Karpas-422 (cell line): ENCODE results near the gene NPAS3. TPM values are rescaled to one million over a fixed set of nuclear protein-coding genes. Genes with fewer than 3 reads are reported as not detected.

Experiments used
- DNase-seq: peaks from one replicate; pipeline ENCODE4 v3.0.0-alpha.2; 2015
- H2AFZ ChIP-seq: fragments of 200-600 bp; sonication (generic); 2 replicates; pipeline ENCODE4 v1.6.1; 2014; ENCODE audit warnings: antibody characterized with exemption, low read length, mixed read lengths
- H3K27ac ChIP-seq: fragments of 200-600 bp; sonication (generic); 2 replicates; pipeline ENCODE4 v1.5.1; 2014; ENCODE audit warnings: mild to moderate bottlenecking, low read length, moderate library complexity
- H3K27me3 ChIP-seq: fragments of 200-600 bp; sonication (generic); 2 replicates; pipeline ENCODE4 v1.6.1; 2014; ENCODE audit warnings: low read length, mixed read lengths
- H3K36me3 ChIP-seq: fragments of 200-600 bp; sonication (generic); 2 replicates; pipeline ENCODE4 v1.6.1; 2014; ENCODE audit warnings: low read length, mixed read lengths; ENCODE audit not compliant: insufficient read depth
- H3K4me1 ChIP-seq: fragments of 200-600 bp; sonication (generic); 2 replicates; pipeline ENCODE4 v1.6.1; 2014; ENCODE audit warnings: mild to moderate bottlenecking, low read length, mixed read lengths
- H3K4me2 ChIP-seq: fragments of 200-600 bp; sonication (generic); 2 replicates; pipeline ENCODE4 v1.6.1; 2014; ENCODE audit warnings: low read length, low read depth, mild to moderate bottlenecking; ENCODE audit not compliant: poor library complexity, severe bottlenecking
- H3K4me3 ChIP-seq: fragments of 200-600 bp; sonication (generic); 2 replicates; pipeline ENCODE4 v1.5.1; 2014; ENCODE audit warnings: mild to moderate bottlenecking, antibody characterized with exemption, low read length, mixed read lengths
- H3K79me2 ChIP-seq: fragments of 200-600 bp; sonication (generic); 2 replicates; pipeline ENCODE4 v1.6.1; 2014; ENCODE audit warnings: mild to moderate bottlenecking, low read length, mixed read lengths
- H3K9ac ChIP-seq: fragments of 200-600 bp; sonication (generic); 2 replicates; pipeline ENCODE4 v1.6.0; 2014; ENCODE audit warnings: low read length
- H3K9me2 ChIP-seq: fragments of 200-600 bp; sonication (generic), shearing (Covaris generic); replicated peaks from 2 replicates; pipeline ENCODE4 v1.6.0; 2014; ENCODE audit warnings: mild to moderate bottlenecking, low read length, moderate library complexity; ENCODE audit not compliant: insufficient read depth
- H3K9me3 ChIP-seq: fragments of 300-700, 200-600 bp; sonication (generic); 2 replicates; pipeline ENCODE4 v1.6.1; 2014; ENCODE audit warnings: low read length, mixed read lengths
- H4K20me1 ChIP-seq: fragments of 200-600 bp; sonication (generic); 2 replicates; pipeline ENCODE4 v1.6.1; 2014; ENCODE audit warnings: mild to moderate bottlenecking, antibody characterized with exemption, low read length, low read depth; ENCODE audit not compliant: insufficient read depth
- total RNA-seq: library from RNA; depleted of rRNA; stranded (reverse); fragments of >200 nt; shearing (Covaris generic); gene quantifications from 2 replicates; pipeline ENCODE4 v1.2.3, GENCODE V29; 2014; ENCODE audit warnings: low replicate concordance

NPAS3 gene
- total RNA-seq, 1 experiment from 2014 or later = 1.6 TPM

DNA sequence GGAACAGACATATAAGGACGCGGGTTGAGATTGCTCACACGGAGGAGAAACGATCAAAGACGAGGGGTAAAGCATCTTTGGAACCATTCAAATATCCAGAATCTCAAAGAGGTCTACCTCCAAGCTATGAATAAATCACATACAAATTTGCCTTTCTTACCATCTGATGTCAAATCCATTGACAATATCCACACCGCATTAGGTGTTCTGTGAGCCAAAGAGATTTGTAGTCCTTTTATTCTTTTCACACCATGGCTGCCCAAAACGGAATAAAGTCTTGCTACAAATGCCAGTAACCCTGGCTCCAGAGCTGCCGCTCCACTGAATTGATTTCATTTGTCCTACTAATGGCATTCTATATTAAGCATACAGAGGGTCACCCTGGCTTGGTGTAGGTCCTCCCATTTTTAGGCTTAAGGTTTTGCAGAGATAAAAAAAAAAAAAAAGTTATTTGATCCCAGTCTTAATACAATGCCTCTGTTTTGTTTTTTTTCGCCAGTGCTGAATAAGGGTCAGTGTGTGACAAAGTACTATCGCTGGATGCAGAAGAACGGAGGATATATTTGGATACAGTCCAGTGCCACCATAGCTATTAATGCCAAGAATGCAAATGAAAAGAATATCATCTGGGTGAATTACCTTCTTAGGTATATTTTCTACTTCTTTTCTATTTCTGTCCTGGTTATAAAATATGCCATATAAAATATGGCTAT is 854.9 kb downstream of the NPAS3 start:
- Histone ChIP-seq H3K27ac (peak overlapping the region; percentile 96), H3K4me3 (peak overlapping the region; percentile 47), H3K9me2 (no peaks in the 10 kb centered on the region), H4K20me1 (no peaks in the 10 kb centered on the region), H3K27me3 (no peaks in the 10 kb centered on the region), H3K9me3 (no peaks in the 10 kb centered on the region), H2AFZ (peak overlapping the region; percentile 92), H3K9ac (peak overlapping the region; percentile 66), H3K4me2 (peak overlapping the region; percentile 66), H3K36me3 (no peaks in the 10 kb centered on the region), H3K79me2 (no peaks in the 10 kb centered on the region), H3K4me1 (peaks cover 61% of the 10 kb centered on the region)
- DNase-seq = peak; percentile 52

- Histone ChIP-seq H2AFZ (peak overlapping the region; percentile 22; the same call in 1 of the 2 replicates), H3K27me3 (no peaks in the 10 kb centered on the region), H3K36me3 (no peaks in the 10 kb centered on the region), H3K4me3 (no peak overlapping the region), H3K9me3 (no peaks in the 10 kb centered on the region), H3K9me2 (no peaks in the 10 kb centered on the region), H3K79me2 (no peaks in the 10 kb centered on the region), H3K4me2 (no peak overlapping the region), H4K20me1 (no peaks in the 10 kb centered on the region), H3K4me1 (peaks cover 52% of the 10 kb centered on the region), H3K27ac (no peak overlapping the region), H3K9ac (no peak overlapping the region)
- no peak for DNase-seq
Observed at GRCh38 chr14:33794791-33795305, 856.2 kb downstream of the NPAS3 start.

- H3K4me2 ChIP-seq = no peak overlapping the region
- H3K27me3 ChIP-seq = no peaks in the 10 kb centered on the region
- no peak overlapping the region for H3K4me3 ChIP-seq
- no peak overlapping the region for H3K9ac ChIP-seq
- no peak overlapping the region for H3K27ac ChIP-seq
- H3K36me3 ChIP-seq = no peaks in the 10 kb centered on the region
- H4K20me1 ChIP-seq = no peaks in the 10 kb centered on the region
- H3K4me1 ChIP-seq = peaks cover 37% of the 10 kb centered on the region
- DNase-seq = no peak
- no peaks in the 10 kb centered on the region for H3K9me3 ChIP-seq
- H2AFZ ChIP-seq = peak overlapping the region; percentile 17; the same call in 1 of the 2 replicates
- H3K79me2 ChIP-seq = no peaks in the 10 kb centered on the region
- H3K9me2 ChIP-seq = no peaks in the 10 kb centered on the region
Observed at GRCh38 chr14:33796356-33796755, 857.7 kb downstream of the NPAS3 start.

- no peaks in the 10 kb centered on the region for H3K36me3 ChIP-seq
- no peaks in the 10 kb centered on the region for H3K9me2 ChIP-seq
- H3K4me1 ChIP-seq = peaks cover 5% of the 10 kb centered on the region
- no peak overlapping the region for H3K27ac ChIP-seq
- H4K20me1 ChIP-seq = no peaks in the 10 kb centered on the region
- no peaks in the 10 kb centered on the region for H3K27me3 ChIP-seq
- H3K9ac ChIP-seq = no peak overlapping the region
- no peak overlapping the region for H2AFZ ChIP-seq
- DNase-seq = no peak
- no peaks in the 10 kb centered on the region for H3K9me3 ChIP-seq
- H3K4me2 ChIP-seq = no peak overlapping the region
- no peaks in the 10 kb centered on the region for H3K79me2 ChIP-seq
- H3K4me3 ChIP-seq = no peak overlapping the region
Observed at GRCh38 chr14:33799705-33800570, 861.3 kb downstream of the NPAS3 start.

DNA sequence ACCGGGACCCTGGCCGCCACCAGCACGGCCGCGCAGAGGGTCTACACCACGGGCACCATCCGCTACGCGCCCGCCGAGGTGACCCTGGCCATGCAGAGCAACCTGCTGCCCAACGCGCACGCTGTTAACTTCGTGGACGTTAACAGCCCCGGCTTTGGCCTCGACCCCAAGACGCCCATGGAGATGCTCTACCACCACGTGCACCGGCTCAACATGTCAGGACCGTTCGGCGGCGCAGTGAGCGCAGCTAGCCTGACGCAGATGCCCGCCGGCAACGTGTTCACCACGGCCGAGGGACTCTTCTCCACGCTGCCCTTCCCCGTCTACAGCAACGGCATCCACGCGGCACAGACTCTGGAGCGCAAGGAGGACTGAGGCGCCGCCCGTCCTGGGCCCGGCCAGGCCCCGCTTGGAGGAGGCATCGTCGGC is 862.1 kb downstream of the NPAS3 start:
- Histone ChIP-seq H3K36me3 (no peaks in the 10 kb centered on the region), H3K9me2 (no peaks in the 10 kb centered on the region), H3K9ac (no peak overlapping the region), H3K27ac (no peak overlapping the region), H3K4me1 (peaks cover 3% of the 10 kb centered on the region), H3K4me2 (no peak overlapping the region), H4K20me1 (no peaks in the 10 kb centered on the region), H3K27me3 (no peaks in the 10 kb centered on the region), H3K4me3 (no peak overlapping the region), H3K79me2 (no peaks in the 10 kb centered on the region), H3K9me3 (no peaks in the 10 kb centered on the region), H2AFZ (no peak overlapping the region)
- DNase-seq = no peak

DNA sequence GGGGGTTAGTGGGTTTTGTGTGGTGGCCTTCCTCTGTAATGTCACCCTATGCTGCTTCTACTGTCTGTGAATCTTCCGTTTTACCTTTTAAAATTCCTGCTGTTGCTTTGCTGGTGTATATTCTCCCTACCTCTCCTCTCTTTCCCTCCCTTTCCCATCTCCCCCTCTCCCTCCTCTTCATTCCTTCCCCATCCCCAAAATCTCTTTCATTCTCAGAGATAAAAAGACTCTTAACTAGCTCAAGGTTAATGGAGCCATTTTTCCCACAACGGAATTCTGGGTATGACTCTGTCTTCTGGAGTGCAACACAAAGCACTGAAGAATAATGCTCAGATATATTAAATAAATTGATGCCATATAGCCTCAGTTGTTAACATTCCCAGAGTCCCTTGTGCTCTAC is 864.1 kb downstream of the NPAS3 start:
- Histone ChIP-seq H3K4me3 (no peak overlapping the region), H3K36me3 (no peaks in the 10 kb centered on the region), H3K4me2 (no peak overlapping the region), H3K27ac (no peak overlapping the region), H3K4me1 (peaks cover 3% of the 10 kb centered on the region), H3K9me3 (no peaks in the 10 kb centered on the region), H3K79me2 (no peaks in the 10 kb centered on the region), H3K9ac (no peak overlapping the region), H3K27me3 (no peaks in the 10 kb centered on the region), H2AFZ (no peak overlapping the region), H4K20me1 (no peaks in the 10 kb centered on the region), H3K9me2 (no peaks in the 10 kb centered on the region)
- DNase-seq = no peak

- Histone ChIP-seq H3K27me3 (no peaks in the 10 kb centered on the region), H3K4me3 (no peak overlapping the region), H3K4me1 (peaks cover 13% of the 10 kb centered on the region), H4K20me1 (no peaks in the 10 kb centered on the region), H3K79me2 (no peaks in the 10 kb centered on the region), H3K4me2 (no peak overlapping the region), H3K9me3 (no peaks in the 10 kb centered on the region), H3K36me3 (no peaks in the 10 kb centered on the region), H3K27ac (no peak overlapping the region), H3K9me2 (no peaks in the 10 kb centered on the region), H3K9ac (no peak overlapping the region), H2AFZ (no peak overlapping the region)
- no peak for DNase-seq
Observed at GRCh38 chr14:33805593-33805992, 866.9 kb downstream of the NPAS3 start.

GRCh38 chr14:33806905-33807304 is 868.2 kb downstream of the NPAS3 start:
- H3K4me3 ChIP-seq = no peak overlapping the region
- no peak overlapping the region for H2AFZ ChIP-seq
- peaks cover 13% of the 10 kb centered on the region for H3K4me1 ChIP-seq
- no peak overlapping the region for H3K4me2 ChIP-seq
- H3K9ac ChIP-seq = no peak overlapping the region
- no peak for DNase-seq
- H3K36me3 ChIP-seq = no peaks in the 10 kb centered on the region
- no peaks in the 10 kb centered on the region for H4K20me1 ChIP-seq
- H3K9me3 ChIP-seq = no peaks in the 10 kb centered on the region
- H3K79me2 ChIP-seq = no peaks in the 10 kb centered on the region
- H3K9me2 ChIP-seq = no peaks in the 10 kb centered on the region
- H3K27me3 ChIP-seq = no peaks in the 10 kb centered on the region
- H3K27ac ChIP-seq = no peak overlapping the region
